Activated T-cell treated with anti-CD3 and anti-CD28 coated beads, Interleukin-2, amount 50 U/mL, for 72 hours (primary cell): ENCODE data around the gene HUS1B. TPM values are rescaled to one million over a fixed set of nuclear protein-coding genes. Genes with fewer than 3 reads are reported as not detected.

ENCODE experiments used
- ATAC-seq, 2 donors: fragments of 150-1000 bp; cut with Tn5 transposase; replicated peaks in 1 of 2; 2 replicates each; pipeline ENCODE4 v1.10.0; 2021; ENCODE audit warnings: moderate library complexity in 2 of 2, mild to moderate bottlenecking in 1 of 2
- DNase-seq, 2 donors: peaks; one replicate each; pipeline ENCODE4 v3.0.0; 2021 to 2022; ENCODE audit warnings: mixed read lengths in 1 of 2
- H3K27ac Mint-ChIP-seq: one replicate; pipeline ENCODE4 v1.8.0; 2022; ENCODE audit warnings: mild to moderate bottlenecking, moderate library complexity, mixed read lengths
- H3K27me3 Mint-ChIP-seq: one replicate; pipeline ENCODE4 v1.8.0; 2022; ENCODE audit warnings: low read depth, mixed read lengths
- H3K36me3 Mint-ChIP-seq, 2 donors: one replicate each; pipeline ENCODE4 v1.8.0; 2022; ENCODE audit warnings: mixed read lengths in 2 of 2, mild to moderate bottlenecking in 1 of 2; ENCODE audit not compliant: insufficient read depth in 2 of 2
- H3K4me1 Mint-ChIP-seq: one replicate; pipeline ENCODE4 v1.8.0; 2022; ENCODE audit warnings: low read depth, mixed read lengths
- H3K4me3 Mint-ChIP-seq, 2 donors: one replicate each; pipeline ENCODE4 v1.8.0; 2022; ENCODE audit warnings: mild to moderate bottlenecking in 2 of 2, mixed read lengths in 2 of 2, moderate library complexity in 2 of 2
- H3K9me3 Mint-ChIP-seq, 2 donors: one replicate each; pipeline ENCODE4 v1.8.0; 2022; ENCODE audit warnings: mixed read lengths in 2 of 2
- total RNA-seq, 2 donors: library from RNA; stranded (reverse); gene quantifications; one replicate each; pipeline ENCODE4 v1.2.3, GENCODE V29; 2022

HUS1B gene
- total RNA-seq, 2 donors from 2014 or later = 0.79 to 0.89 TPM

DNA sequence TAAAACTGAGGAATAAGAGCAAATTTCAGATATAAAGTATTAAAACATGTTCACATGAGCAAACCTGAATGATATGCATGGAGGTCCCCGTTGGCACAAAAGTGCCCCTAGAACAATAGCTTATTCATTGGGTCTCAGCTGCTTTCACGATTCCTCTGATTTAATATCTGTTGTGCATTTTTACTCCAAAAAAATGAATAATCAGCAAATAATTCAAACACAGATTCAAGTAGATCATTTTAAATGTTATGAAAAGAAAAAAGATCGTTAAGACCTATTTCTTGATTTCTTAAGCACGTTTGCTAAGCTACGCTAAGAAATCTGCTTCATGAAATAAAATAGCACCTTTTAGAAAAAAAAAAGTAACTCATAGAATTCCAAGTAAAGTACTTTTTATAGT lies 21.7 kb downstream of the HUS1B start:
- ATAC-seq (no peak), DNase-seq (no peak)
- Mint-ChIP-seq H3K4me1 (peaks cover 31% of the 10 kb centered on the region), H3K27me3 (no peaks in the 10 kb centered on the region), H3K36me3 (peaks cover 3 to 7% of the 10 kb centered on the region in 2 donors), H3K27ac (no peak overlapping the region), H3K4me3 (no peak overlapping the region), H3K9me3 (no peaks in the 10 kb centered on the region)

DNA sequence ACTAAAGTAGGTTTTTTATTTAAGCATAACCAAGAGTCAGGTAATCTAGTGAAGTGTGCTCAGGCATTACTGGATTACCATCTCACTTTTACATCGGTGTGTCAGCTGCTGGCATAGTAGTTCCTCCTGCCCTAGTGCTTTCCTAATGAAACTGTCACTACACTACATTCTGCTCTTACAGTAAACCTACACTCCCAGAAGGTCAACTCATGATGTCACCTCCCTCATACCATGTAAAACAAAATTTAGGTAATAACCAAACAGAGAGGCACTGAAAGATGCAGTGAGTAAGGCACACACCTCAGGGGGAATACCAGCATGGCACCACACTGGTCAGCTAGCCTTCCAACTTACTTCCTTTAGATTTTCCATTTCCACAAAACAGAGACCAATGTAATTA lies 23.3 kb downstream of the HUS1B start:
- Mint-ChIP-seq H3K27ac (peak overlapping the region; percentile 40), H3K9me3 (no peaks in the 10 kb centered on the region), H3K27me3 (no peaks in the 10 kb centered on the region), H3K4me1 (peaks cover 42% of the 10 kb centered on the region), H3K4me3 (no peak overlapping the region), H3K36me3 (peaks cover 3 to 7% of the 10 kb centered on the region in 2 donors)
- DNase-seq = no peak
- peak in 1 of 2 donors; percentile 59 for ATAC-seq

DNA sequence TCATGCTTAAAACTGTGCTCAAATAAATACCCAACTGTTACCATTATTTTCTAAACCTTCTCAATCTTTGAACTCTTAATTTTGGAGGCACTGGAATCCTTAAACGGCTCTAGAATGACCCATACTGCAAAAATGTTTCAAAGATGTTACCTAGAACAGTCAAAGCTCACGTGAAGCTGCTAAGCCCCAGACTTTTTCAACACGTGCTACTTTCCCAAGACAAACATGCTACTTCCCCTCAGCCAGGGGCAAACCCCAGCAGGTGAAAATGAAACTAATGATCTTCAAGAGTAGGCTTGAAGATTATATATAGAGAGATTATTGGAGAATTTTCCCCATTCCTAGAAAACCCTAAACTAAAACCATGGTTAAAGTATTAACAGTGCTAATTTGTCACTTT lies 28.1 kb downstream of the HUS1B start:
- peaks cover 29% of the 10 kb centered on the region for H3K4me1 Mint-ChIP-seq
- ATAC-seq = no peak
- DNase-seq = no peak
- H3K4me3 Mint-ChIP-seq = peak overlapping the region in 1 of 2 donors; percentile 13
- no peaks in the 10 kb centered on the region for H3K9me3 Mint-ChIP-seq
- peaks cover 0 to 3% of the 10 kb centered on the region in 2 donors for H3K36me3 Mint-ChIP-seq
- no peaks in the 10 kb centered on the region for H3K27me3 Mint-ChIP-seq
- H3K27ac Mint-ChIP-seq = peak overlapping the region; percentile 63

DNA sequence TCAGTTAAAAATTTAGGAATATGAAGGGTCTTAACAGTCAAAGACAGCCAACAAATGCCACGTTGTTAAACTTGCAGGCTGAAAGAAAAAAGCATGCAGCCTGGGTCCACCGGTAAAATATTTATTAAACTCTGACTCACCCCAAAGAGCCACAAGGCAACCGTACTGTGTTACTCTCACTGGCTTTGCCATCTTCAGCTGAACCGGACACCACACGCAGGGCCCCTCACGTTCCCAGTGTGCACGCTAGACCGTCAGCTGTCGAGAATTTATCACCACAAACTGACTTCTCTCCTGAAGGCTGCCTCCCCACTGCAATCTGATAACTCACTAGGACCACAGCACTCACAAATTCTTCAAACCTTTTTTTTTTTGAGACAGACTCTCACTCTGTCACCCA lies 30.7 kb downstream of the HUS1B start:
- DNase-seq = no peak

GRCh38 chr6:624979-625378 lies 31.9 kb downstream of the HUS1B start:
- DNase-seq (no peak), ATAC-seq (no peak)
- Mint-ChIP-seq H3K27me3 (no peaks in the 10 kb centered on the region), H3K4me1 (peaks cover 19% of the 10 kb centered on the region), H3K4me3 (no peak overlapping the region), H3K36me3 (peaks cover 0 to 3% of the 10 kb centered on the region in 2 donors), H3K27ac (no peak overlapping the region), H3K9me3 (no peaks in the 10 kb centered on the region)

More for the DNA sequence above, 30.7 kb downstream of the HUS1B start:
- ATAC-seq = no peak
- no peak overlapping the region for H3K4me3 Mint-ChIP-seq
- H3K4me1 Mint-ChIP-seq = peaks cover 19% of the 10 kb centered on the region
- H3K36me3 Mint-ChIP-seq = peaks cover 0 to 3% of the 10 kb centered on the region in 2 donors
- H3K9me3 Mint-ChIP-seq = no peaks in the 10 kb centered on the region
- no peaks in the 10 kb centered on the region for H3K27me3 Mint-ChIP-seq
- no peak overlapping the region for H3K27ac Mint-ChIP-seq

DNA sequence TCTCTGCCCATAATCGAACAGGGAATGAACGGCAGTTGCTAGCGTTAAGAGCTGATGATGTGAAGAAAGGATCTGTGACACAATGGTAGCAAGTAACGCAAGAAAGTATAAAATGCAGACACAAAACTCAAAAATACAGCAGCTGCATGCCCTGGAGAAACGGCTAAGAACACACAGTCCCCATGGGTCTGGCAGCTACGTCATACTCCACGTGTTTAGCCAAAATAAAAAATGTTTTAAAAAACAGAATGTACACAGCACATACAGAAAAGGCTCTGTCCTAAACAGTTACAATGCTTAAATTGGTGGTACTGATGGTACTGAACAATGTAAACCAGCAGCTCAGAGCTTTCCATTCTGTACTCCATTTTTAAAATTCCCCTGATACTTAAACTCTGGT lies 34.4 kb downstream of the HUS1B start:
- no peaks in the 10 kb centered on the region for H3K27me3 Mint-ChIP-seq
- H3K36me3 Mint-ChIP-seq = peaks cover 0 to 3% of the 10 kb centered on the region in 2 donors

GRCh38 chr6:621931-622330 lies 35.0 kb downstream of the HUS1B start:
- no peaks in the 10 kb centered on the region for H3K27me3 Mint-ChIP-seq
- DNase-seq = no peak

More for the DNA sequence above, 34.4 kb downstream of the HUS1B start:
- no peaks in the 10 kb centered on the region for H3K9me3 Mint-ChIP-seq
- DNase-seq (no peak), ATAC-seq (no peak)
- peaks cover 7% of the 10 kb centered on the region for H3K4me1 Mint-ChIP-seq
- H3K27ac Mint-ChIP-seq = no peak overlapping the region
- no peak overlapping the region for H3K4me3 Mint-ChIP-seq

GRCh38 chr6:620950-621349 lies 36.0 kb downstream of the HUS1B start:
- ATAC-seq (no peak), DNase-seq (no peak)
- H3K9me3 Mint-ChIP-seq = no peaks in the 10 kb centered on the region
- no peaks in the 10 kb centered on the region for H3K4me1 Mint-ChIP-seq
- no peak overlapping the region for H3K4me3 Mint-ChIP-seq
- H3K27me3 Mint-ChIP-seq = no peaks in the 10 kb centered on the region
- H3K36me3 Mint-ChIP-seq = peaks cover 2 to 3% of the 10 kb centered on the region in 2 donors
- H3K27ac Mint-ChIP-seq = no peak overlapping the region

More at GRCh38 chr6:621931-622330, 35.0 kb downstream of the HUS1B start:
- H3K4me3 Mint-ChIP-seq = no peak overlapping the region
- no peak for ATAC-seq
- no peaks in the 10 kb centered on the region for H3K9me3 Mint-ChIP-seq
- H3K4me1 Mint-ChIP-seq = peaks cover 3% of the 10 kb centered on the region
- peaks cover 0 to 3% of the 10 kb centered on the region in 2 donors for H3K36me3 Mint-ChIP-seq
- H3K27ac Mint-ChIP-seq = no peak overlapping the region

GRCh38 chr6:620166-620565 lies 36.7 kb downstream of the HUS1B start:
- DNase-seq (no peak), ATAC-seq (no peak)
- H3K4me3 Mint-ChIP-seq = no peak overlapping the region
- H3K27ac Mint-ChIP-seq = no peak overlapping the region
- no peaks in the 10 kb centered on the region for H3K4me1 Mint-ChIP-seq
- H3K27me3 Mint-ChIP-seq = no peaks in the 10 kb centered on the region
- H3K9me3 Mint-ChIP-seq = no peaks in the 10 kb centered on the region
- H3K36me3 Mint-ChIP-seq = peaks cover 2 to 7% of the 10 kb centered on the region in 2 donors

- peaks cover 2 to 6% of the 10 kb centered on the region in 2 donors for H3K36me3 Mint-ChIP-seq
- no peak overlapping the region for H3K27ac Mint-ChIP-seq
- H3K4me3 Mint-ChIP-seq = no peak overlapping the region
- ATAC-seq (no peak), DNase-seq (peak in 1 of 2 donors; percentile 10)
- no peaks in the 10 kb centered on the region for H3K27me3 Mint-ChIP-seq
- no peaks in the 10 kb centered on the region for H3K4me1 Mint-ChIP-seq
- no peaks in the 10 kb centered on the region for H3K9me3 Mint-ChIP-seq
Observed at GRCh38 chr6:617456-618100, 39.3 kb downstream of the HUS1B start.

GRCh38 chr6:613981-614380 lies 42.9 kb downstream of the HUS1B start:
- Mint-ChIP-seq H3K27me3 (no peaks in the 10 kb centered on the region), H3K36me3 (peaks cover 2 to 6% of the 10 kb centered on the region in 2 donors), H3K27ac (no peak overlapping the region), H3K9me3 (no peaks in the 10 kb centered on the region), H3K4me1 (peaks cover 10% of the 10 kb centered on the region), H3K4me3 (no peak overlapping the region)
- ATAC-seq (no peak), DNase-seq (no peak)

GRCh38 chr6:611928-612327 lies 45.0 kb downstream of the HUS1B start:
- Mint-ChIP-seq H3K9me3 (no peaks in the 10 kb centered on the region), H3K36me3 (peaks cover 2 to 10% of the 10 kb centered on the region in 2 donors), H3K27me3 (no peaks in the 10 kb centered on the region), H3K27ac (no peak overlapping the region), H3K4me1 (peaks cover 10% of the 10 kb centered on the region), H3K4me3 (no peak overlapping the region)
- DNase-seq = no peak
- no peak for ATAC-seq

DNA sequence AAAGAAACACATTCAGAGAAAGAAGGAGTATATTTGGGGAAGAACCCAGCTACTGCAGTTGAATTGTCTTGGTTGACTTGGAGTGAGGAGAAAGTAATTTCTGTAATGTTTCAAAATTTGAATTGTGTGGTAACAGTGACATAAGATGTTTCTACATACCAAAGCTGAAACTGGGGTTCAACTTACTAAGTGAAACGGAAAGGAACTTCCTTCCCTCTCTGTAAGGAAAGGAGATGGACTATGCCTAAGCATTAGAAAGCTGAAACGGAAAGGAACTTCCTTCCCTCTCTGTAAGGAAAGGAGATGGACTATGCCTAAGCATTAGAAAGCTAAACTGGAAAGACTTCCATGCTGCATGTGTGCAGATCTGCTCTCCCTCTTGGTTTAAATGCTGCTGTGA lies 46.0 kb downstream of the HUS1B start:
- Mint-ChIP-seq H3K4me3 (peak overlapping the region in 1 of 2 donors; percentile 50), H3K27me3 (no peaks in the 10 kb centered on the region), H3K36me3 (peaks cover 6 to 20% of the 10 kb centered on the region in 2 donors), H3K4me1 (peaks cover 10% of the 10 kb centered on the region), H3K27ac (peak overlapping the region; percentile 82), H3K9me3 (no peaks in the 10 kb centered on the region)
- DNase-seq (no peak), ATAC-seq (peak in 1 of 2 donors; percentile 17)

- Mint-ChIP-seq H3K4me1 (peaks cover 10% of the 10 kb centered on the region), H3K9me3 (peaks cover 0 to 1% of the 10 kb centered on the region in 2 donors), H3K27ac (no peak overlapping the region), H3K27me3 (no peaks in the 10 kb centered on the region), H3K36me3 (peaks cover 8 to 19% of the 10 kb centered on the region in 2 donors), H3K4me3 (no peak overlapping the region)
- ATAC-seq = no peak
- no peak for DNase-seq
Observed at GRCh38 chr6:609905-610304, 47.0 kb downstream of the HUS1B start.
